Measurements from ENCODE around the gene ZNF200.

DNA sequence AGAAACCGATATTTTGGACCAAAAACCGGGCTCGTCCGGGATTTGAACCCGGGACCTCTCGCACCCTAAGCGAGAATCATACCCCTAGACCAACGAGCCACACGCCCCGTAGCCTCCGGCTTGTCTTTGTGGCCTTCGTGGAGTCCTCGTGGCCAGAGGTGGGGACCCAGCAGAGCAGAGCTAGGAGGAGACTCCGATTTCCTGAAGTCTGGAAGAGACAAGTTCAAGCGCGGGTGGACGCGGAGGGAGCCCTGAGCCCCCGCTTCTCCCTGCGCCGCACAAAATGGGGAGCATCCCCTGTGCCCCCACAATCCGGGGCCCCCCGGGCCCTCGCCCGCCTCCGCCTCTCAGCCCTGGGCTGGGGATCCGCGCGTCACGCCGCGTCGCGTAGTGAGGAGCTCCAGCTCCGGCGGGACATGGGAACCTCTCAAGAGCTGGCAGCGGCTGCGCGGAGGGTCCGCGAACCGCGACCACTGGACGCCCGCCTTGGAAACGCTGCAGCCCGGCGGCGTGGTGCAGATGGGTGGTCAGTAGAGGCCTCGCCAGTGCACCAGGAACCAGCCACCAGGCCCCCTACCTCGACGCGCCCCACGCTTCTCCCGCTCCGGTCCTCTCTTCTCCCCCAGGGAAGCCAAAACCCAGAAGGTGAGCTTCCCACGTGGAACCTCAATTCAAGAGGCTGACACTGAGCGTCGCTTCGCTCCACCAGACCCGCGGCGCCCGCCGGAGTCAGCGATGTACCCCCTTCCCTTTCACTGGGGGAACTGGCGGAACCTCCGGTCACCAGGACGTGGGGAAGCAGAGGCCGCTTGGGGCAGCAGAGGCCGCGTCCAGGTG is 52.1 kb downstream of the ZNF200 start:
- no peak for TF ChIP-seq POLR2AphosphoS5 (IDR thresholded peaks at IDR 0.05; ENCODE audit: insufficient read depth in 1 of 2, low read depth in 1 of 2)
- peak in 1 of 3 experiments; percentile 8 for TF ChIP-seq CTCF (IDR thresholded peaks at IDR 0.05)
- TF ChIP-seq POLR2A (IDR thresholded peaks at IDR 0.05), result no peak
